H1 (cell line): ENCODE measurements around the gene SLX9. TPM values are rescaled to one million over a fixed set of nuclear protein-coding genes. Genes with fewer than 3 reads are reported as not detected.

Source experiments
- CTCF ChIA-PET: fragments of 300-600 bp; sonication (Branson Sonifier 250); formaldehyde crosslinking; loops from one replicate; lab custom pipeline; 2021; ENCODE audit not compliant: partially characterized antibody; lab: Charles Lee
- POLR2A ChIA-PET: fragments of 300-600 bp; sonication (Branson Sonifier 250); formaldehyde crosslinking; loops from one replicate; lab custom pipeline; 2021; ENCODE audit warnings: inconsistent platforms; ENCODE audit not compliant: partially characterized antibody; lab: Charles Lee
- DNase-seq, 2 experiments: peaks; one replicate each; pipeline versions ENCODE4 v3.0.0 to v3.0.0-alpha.2; 2010 to 2022; ENCODE audit warnings: low spot score in 2 of 2, low read depth in 1 of 2, mixed read lengths in 1 of 2
- FAIRE-seq: peaks from 2 replicates; lab custom pipeline; 2011; peaks lifted over from hg19 to GRCh38; lab: Jason Lieb, UNC
- H2AFZ ChIP-seq: 2 replicates; pipeline ENCODE4 v1.8.1; 2012; ENCODE audit warnings: low read length, inconsistent platforms
- H2AK5ac ChIP-seq: 2 replicates; pipeline ENCODE4 v1.6.1; 2013; ENCODE audit warnings: low read depth, low read length
- H2BK120ac ChIP-seq: replicated peaks from 2 replicates; pipeline ENCODE3; 2013; ENCODE audit warnings: low read depth, low read length, inconsistent platforms
- H2BK12ac ChIP-seq: 2 replicates; pipeline ENCODE4 v1.6.1; 2013; ENCODE audit warnings: low read depth, low read length
- H2BK15ac ChIP-seq: 2 replicates; pipeline ENCODE4 v1.6.1; 2013; ENCODE audit warnings: low read length
- H2BK20ac ChIP-seq: 2 replicates; pipeline ENCODE4 v1.6.1; 2013; ENCODE audit warnings: low read length
- H2BK5ac ChIP-seq: 2 replicates; pipeline ENCODE4 v1.6.1; 2013; ENCODE audit warnings: low read depth, low read length
- H3K14ac ChIP-seq: 2 replicates; pipeline ENCODE4 v1.6.1; 2013; ENCODE audit warnings: inconsistent platforms; ENCODE audit not compliant: insufficient read length
- H3K18ac ChIP-seq: 2 replicates; pipeline ENCODE4 v1.6.1; 2013; ENCODE audit warnings: low read length; ENCODE audit errors: extremely low read depth
- H3K23ac ChIP-seq: 2 replicates; pipeline ENCODE4 v1.6.1; 2013; ENCODE audit warnings: inconsistent platforms; ENCODE audit not compliant: insufficient read length
- H3K23me2 ChIP-seq: 2 replicates; pipeline ENCODE4 v1.6.1; 2013; ENCODE audit warnings: low read depth, low read length
- H3K27ac ChIP-seq: 2 replicates; pipeline ENCODE4 v1.6.1; 2011; ENCODE audit warnings: low read depth, low read length, inconsistent platforms
- H3K27me3 ChIP-seq, 4 experiments: replicated peaks in 1 of 4; 1 replicate in 1 of 4; 2 replicates in 3 of 4; pipeline versions ENCODE4 v1.6.1 to v1.8.1; 2011 to 2013; ENCODE audit warnings: low read length in 3 of 4, mild to moderate bottlenecking in 3 of 4, inconsistent platforms in 2 of 4, mixed read lengths in 2 of 4, moderate library complexity in 1 of 4; ENCODE audit not compliant: control insufficient read depth in 3 of 4, insufficient read depth in 3 of 4; ENCODE audit errors: extremely low read depth in 1 of 4
- H3K36me3 ChIP-seq, 4 experiments: 2 replicates each; pipeline versions ENCODE4 v1.6.1 to v1.8.1; 2011 to 2013; ENCODE audit warnings: mild to moderate bottlenecking in 4 of 4, low read length in 3 of 4, moderate library complexity in 2 of 4, control low read depth in 1 of 4, inconsistent platforms in 1 of 4; ENCODE audit not compliant: insufficient read depth in 4 of 4, control insufficient read depth in 2 of 4
- H3K4ac ChIP-seq: replicated peaks from 2 replicates; pipeline ENCODE3; 2013; ENCODE audit warnings: low read length, low read depth, mixed read lengths, inconsistent platforms; ENCODE audit not compliant: insufficient read length
- H3K4me1 ChIP-seq, 4 experiments: replicated peaks in 1 of 4; 1 replicate in 1 of 4; 2 replicates in 3 of 4; pipeline versions ENCODE4 v1.6.1 to v1.8.1; 2011 to 2013; ENCODE audit warnings: low read length in 3 of 4, inconsistent platforms in 2 of 4, mixed read lengths in 1 of 4; ENCODE audit not compliant: insufficient read depth in 4 of 4, control insufficient read depth in 3 of 4
- H3K4me2 ChIP-seq, 2 experiments: 2 replicates each; pipeline versions ENCODE4 v1.6.1 to v1.8.1; 2011 to 2013; ENCODE audit warnings: low read depth in 2 of 2, low read length in 2 of 2, control low read depth in 1 of 2, inconsistent platforms in 1 of 2, mild to moderate bottlenecking in 1 of 2; ENCODE audit not compliant: insufficient read depth in 1 of 2
- H3K4me3 ChIP-seq, 4 experiments: fragments of 200-600, 300-600 bp in 1 of 4; sonication (generic), shearing (Covaris generic), sonication (Bioruptor Twin) in 1 of 4; 2 replicates each; pipeline versions ENCODE4 v1.5.1 to v1.8.1; 2011 to 2016; ENCODE audit warnings: low read length in 4 of 4, low read depth in 3 of 4, control low read depth in 2 of 4, inconsistent platforms in 2 of 4, mild to moderate bottlenecking in 2 of 4, mixed read lengths in 1 of 4, moderate library complexity in 1 of 4; ENCODE audit not compliant: insufficient read depth in 2 of 4; ENCODE audit errors: extremely low read depth in 1 of 4
- H3K56ac ChIP-seq: replicated peaks from 2 replicates; pipeline ENCODE3; 2013; ENCODE audit warnings: low read depth, mild to moderate bottlenecking, mixed read lengths, low read length, inconsistent platforms; ENCODE audit not compliant: insufficient read length
- H3K79me1 ChIP-seq: 2 replicates; pipeline ENCODE4 v1.6.1; 2013; ENCODE audit warnings: low read depth, low read length, control low read depth
- H3K79me2 ChIP-seq, 2 experiments: 2 replicates each; pipeline versions ENCODE4 v1.6.1 to v1.8.1; 2012 to 2013; ENCODE audit warnings: low read length in 2 of 2, mild to moderate bottlenecking in 2 of 2, inconsistent platforms in 1 of 2; ENCODE audit not compliant: insufficient read depth in 2 of 2, control insufficient read depth in 1 of 2
- H3K9ac ChIP-seq, 4 experiments: replicated peaks in 1 of 4; 1 replicate in 1 of 4; 2 replicates in 3 of 4; pipeline versions ENCODE4 v1.6.1 to v1.8.1; 2011 to 2013; ENCODE audit warnings: low read depth in 3 of 4, low read length in 3 of 4, control low read depth in 2 of 4, mild to moderate bottlenecking in 2 of 4, moderate library complexity in 2 of 4, inconsistent platforms in 1 of 4; ENCODE audit errors: extremely low read depth in 1 of 4
- H3K9me3 ChIP-seq, 2 experiments: 2 replicates each; pipeline versions ENCODE4 v1.6.1 to v1.8.1; 2012 to 2013; ENCODE audit warnings: mild to moderate bottlenecking in 2 of 2, moderate library complexity in 2 of 2, control low read depth in 1 of 2, inconsistent platforms in 1 of 2, low read depth in 1 of 2, low read length in 1 of 2, mixed read lengths in 1 of 2; ENCODE audit not compliant: insufficient read depth in 2 of 2
- H4K20me1 ChIP-seq, 2 experiments: replicated peaks in 1 of 2; 2 replicates each; pipeline versions ENCODE3 to v1.8.1; 2011 to 2013; ENCODE audit warnings: inconsistent platforms in 2 of 2, low read length in 2 of 2, mild to moderate bottlenecking in 1 of 2; ENCODE audit not compliant: insufficient read depth in 2 of 2, control insufficient read depth in 1 of 2
- H4K5ac ChIP-seq: 2 replicates; pipeline ENCODE4 v1.6.1; 2013; ENCODE audit warnings: low read length, low read depth, mixed read lengths, inconsistent platforms; ENCODE audit not compliant: insufficient read length
- H4K8ac ChIP-seq: 2 replicates; pipeline ENCODE4 v1.8.0; 2013; ENCODE audit warnings: mild to moderate bottlenecking, moderate library complexity, low read length, inconsistent platforms; ENCODE audit not compliant: insufficient read depth; ENCODE audit errors: extremely low read depth
- H4K91ac ChIP-seq: replicated peaks from 2 replicates; pipeline ENCODE3; 2013; ENCODE audit warnings: low read length, mixed read lengths, inconsistent platforms; ENCODE audit not compliant: insufficient read length
- BACH1 ChIP-seq: IDR thresholded peaks from 2 replicates; pipeline ENCODE4 v1.6.1; 2012; ENCODE audit warnings: low read length, improper control_type of control experiment
- CHD2 ChIP-seq: IDR thresholded peaks from 2 replicates; pipeline ENCODE4 v1.6.1; 2012; ENCODE audit warnings: low read length, improper control_type of control experiment
- CTCF ChIP-seq, 3 experiments: IDR thresholded peaks; 1 replicate in 2 of 3; 2 replicates in 1 of 3; pipeline versions ENCODE4 v1.5.1 to v1.6.1; 2011; ENCODE audit warnings: low read length in 3 of 3, mild to moderate bottlenecking in 3 of 3, inconsistent platforms in 2 of 3, low read depth in 1 of 3, moderate library complexity in 1 of 3; ENCODE audit not compliant: insufficient read depth in 1 of 3; ENCODE audit errors: control extremely low read depth in 1 of 3
- EP300 ChIP-seq, 2 experiments: IDR thresholded peaks; 1 replicate in 1 of 2; 2 replicates in 1 of 2; pipeline ENCODE4 v1.6.1; 2011 to 2012; ENCODE audit warnings: low read depth in 2 of 2, low read length in 2 of 2, mild to moderate bottlenecking in 2 of 2, borderline replicate concordance in 1 of 2, inconsistent platforms in 1 of 2, moderate library complexity in 1 of 2
- JUND ChIP-seq: IDR thresholded peaks from 2 replicates; pipeline ENCODE4 v1.6.1; 2011; ENCODE audit warnings: mild to moderate bottlenecking, improper control_type of control experiment, low read length
- KDM5A ChIP-seq: fragments of 200-600 bp; IDR thresholded peaks from 2 replicates; pipeline ENCODE4 v1.7.1; 2012; ENCODE audit warnings: mild to moderate bottlenecking, low read length, inconsistent platforms, mixed read lengths
- NANOG ChIP-seq: IDR thresholded peaks from 2 replicates; pipeline ENCODE4 v1.6.1; 2011; ENCODE audit warnings: low read length, low read depth, mild to moderate bottlenecking, inconsistent platforms; ENCODE audit not compliant: insufficient read depth, poor library complexity, severe bottlenecking
- PHF8 ChIP-seq: fragments of 200-600 bp; sonication (generic); conservative IDR thresholded peaks from 2 replicates; pipeline ENCODE4 v1.7.1; 2012; ENCODE audit warnings: low read depth, mild to moderate bottlenecking, inconsistent platforms, low read length, moderate library complexity
- POLR2A ChIP-seq, 2 experiments: IDR thresholded peaks; 1 replicate in 1 of 2; 2 replicates in 1 of 2; pipeline ENCODE4 v1.6.1; 2011; ENCODE audit warnings: low read depth in 2 of 2, low read length in 2 of 2, mild to moderate bottlenecking in 2 of 2; ENCODE audit errors: control extremely low read depth in 1 of 2
- SP1 ChIP-seq: IDR thresholded peaks from 2 replicates; pipeline ENCODE4 v1.6.1; 2011; ENCODE audit warnings: low read depth, low read length
- SUZ12 ChIP-seq: fragments of 200-600 bp; sonication (generic); IDR thresholded peaks from 2 replicates; pipeline ENCODE4 v1.6.1; 2012; ENCODE audit warnings: mild to moderate bottlenecking, inconsistent platforms, low read length, moderate library complexity, mixed read lengths
- TCF12 ChIP-seq: IDR thresholded peaks from 2 replicates; pipeline ENCODE4 v1.6.1; 2011; ENCODE audit warnings: low read depth, mild to moderate bottlenecking, low read length
- ZNF274 ChIP-seq: IDR thresholded peaks from 2 replicates; pipeline ENCODE4 v1.7.0; 2012; ENCODE audit warnings: low read length, borderline replicate concordance; ENCODE audit errors: extremely low read depth
- WGBS, 2 experiments: shearing (Covaris generic) in 1 of 2; methylation state at CpG; one replicate each; pipeline versions ENCODE4 v1.1.6 to v1.1.7; 2013 to 2015; ENCODE audit warnings: low lambda C conversion rate in 2 of 2, mixed read lengths in 2 of 2, inconsistent platforms in 1 of 2, low coverage in 1 of 2, missing lambda C conversion rate in 1 of 2; ENCODE audit not compliant: insufficient replicate concordance in 2 of 2, insufficient coverage in 1 of 2, insufficient read length in 1 of 2; ENCODE audit errors: extremely low coverage in 1 of 2, missing lambda C conversion rate in 1 of 2; 5-methylcytosine and 5-hydroxymethylcytosine counted together
- polyA plus RNA-seq, 7 experiments: library from polyadenylated mRNA; depleted of rRNA in 3 of 7; stranded (reverse) in 5 of 7; unstranded in 2 of 7; fragments of >200 nt in 5 of 7; fragments of 200-250 nt in 2 of 7; gene quantifications; 1 replicate in 5 of 7; 2 replicates in 1 of 7; 4 replicates in 1 of 7; pipeline versions ENCODE4 v1.2.1 to v1.2.3, GENCODE V29; 2011 to 2013; ENCODE audit warnings: missing spikeins in 2 of 7, mixed read lengths in 2 of 7
- total RNA-seq: library from RNA; stranded (reverse); fragmentation: NEBNext Ultra II Directional; extraction: Animal tissue kit (Norgen Biotek cat#: 25700); gene quantifications from 2 replicates; pipeline ENCODE4 v1.2.1, GENCODE V29; 2021

Gene SLX9
- total and polyA plus RNA-seq, 2 of the 8 experiments (the other 6 are each of a cell fraction or from before 2014, with no cell fraction given) = 17.7 to 57.3 TPM

GRCh38 chr21:44891631-44892031 is 48.2 kb upstream of the SLX9 start:
- ChIA-PET CTCF (interaction anchor here (0.7 to 4.8 kb wide), 10 partner anchors 9 to 353 kb away, joined by 3 to 43 read pairs (median 6); no protein-coding TSS in a partner anchor), POLR2A (no interaction called here)
- WGBS, 2 experiments = 93% methylated on average over 15 of the region's 15 CpGs; no CpG with 5 or more reads in 1 of the 2 experiments
- no peak overlapping the region for H2AFZ ChIP-seq
- no peak overlapping the region for H4K8ac ChIP-seq
- no peaks in the 10 kb centered on the region for H3K36me3 ChIP-seq
- no peak overlapping the region for H3K14ac ChIP-seq
- no peak for DNase-seq
- H2BK120ac ChIP-seq = no peak overlapping the region
- H3K79me1 ChIP-seq = no peaks in the 10 kb centered on the region
- no peaks in the 10 kb centered on the region for H3K79me2 ChIP-seq
- H3K56ac ChIP-seq = no peak overlapping the region
- H3K23me2 ChIP-seq = no peaks in the 10 kb centered on the region
- no peak overlapping the region for H3K4me3 ChIP-seq
- H3K4ac ChIP-seq = no peak overlapping the region
- H4K91ac ChIP-seq = no peak overlapping the region
- H3K27me3 ChIP-seq = no peaks in the 10 kb centered on the region; a peak in 1 of 7 replicates
- no peak overlapping the region for H3K23ac ChIP-seq
- H4K20me1 ChIP-seq = peaks cover 0 to 4% of the 10 kb centered on the region in 2 experiments
- no peak overlapping the region for H2BK12ac ChIP-seq
- no peaks in the 10 kb centered on the region for H3K4me1 ChIP-seq
- no peak overlapping the region for H3K27ac ChIP-seq
- no peak overlapping the region for H4K5ac ChIP-seq
- H3K4me2 ChIP-seq = no peak overlapping the region
- H2AK5ac ChIP-seq = no peak overlapping the region
- H3K9me3 ChIP-seq = no peaks in the 10 kb centered on the region
- H3K18ac ChIP-seq = no peak overlapping the region
- no peak for FAIRE-seq
- H2BK5ac ChIP-seq = no peak overlapping the region
- no peak overlapping the region for H2BK15ac ChIP-seq
- H3K9ac ChIP-seq = no peak overlapping the region
- H2BK20ac ChIP-seq = no peak overlapping the region
- TF ChIP-seq NANOG (no peak), JUND (no peak), BACH1 (no peak), PHF8 (no peak), KDM5A (no peak), POLR2A (IDR thresholded peaks at IDR 0.05; ENCODE audit: control extremely low read depth in 1 of 2, low read depth in 2 of 2, low read length in 2 of 2) (no peak), CTCF (IDR thresholded peaks at IDR 0.05; ENCODE audit: control extremely low read depth in 1 of 3, insufficient read depth in 1 of 3, low read depth in 1 of 3, low read length in 3 of 3) (no peak), TCF12 (no peak), CHD2 (no peak), SUZ12 (no peak), EP300 (IDR thresholded peaks at IDR 0.05; ENCODE audit: borderline replicate concordance in 1 of 2, low read depth in 2 of 2, low read length in 2 of 2) (no peak), ZNF274 (no peak), SP1 (no peak)
